Esophagus muscularis mucosa (tissue), 4 donors: ENCODE results near the gene GSG1L2. TPM values are rescaled to one million over a fixed set of nuclear protein-coding genes. Genes with fewer than 3 reads are reported as not detected.

ENCODE experiments used
- DNase-seq: peaks from one replicate; pipeline ENCODE4 v3.0.0-alpha.2; 2017; ENCODE audit errors: extremely low spot score
- H3K27ac ChIP-seq, 4 donors: fragments of 200-600 bp; sonication (generic); replicated peaks in 1 of 4; 1 replicate in 3 of 4; 2 replicates in 1 of 4; pipeline ENCODE4 v1.5.1; 2016 to 2019; ENCODE audit warnings: mild to moderate bottlenecking in 1 of 4
- H3K27me3 ChIP-seq, 4 donors: fragments of 200-600 bp; sonication (generic); one replicate each; pipeline versions ENCODE4 v1.5.1 to v1.6.0; 2016 to 2019
- H3K36me3 ChIP-seq, 4 donors: fragments of 200-600 bp; sonication (generic); one replicate each; pipeline ENCODE4 v1.5.1; 2016 to 2019
- H3K4me1 ChIP-seq, 4 donors: fragments of 200-600 bp; sonication (generic); one replicate each; pipeline ENCODE4 v1.5.1; 2016 to 2019
- H3K4me3 ChIP-seq, 4 donors: fragments of 200-600 bp; sonication (generic); 1 replicate in 2 of 4; 2 replicates in 2 of 4; pipeline ENCODE4 v1.5.1; 2016 to 2019; ENCODE audit warnings: mild to moderate bottlenecking in 4 of 4, moderate library complexity in 1 of 4
- H3K9me3 ChIP-seq, 4 donors: fragments of 200-600 bp; sonication (generic); 1 replicate in 3 of 4; 2 replicates in 1 of 4; pipeline ENCODE4 v1.5.1; 2016 to 2019
- CTCF ChIP-seq, 3 experiments: fragments of 200-600 bp in 2 of 3; fragments of 450-650 bp in 1 of 3; sonication (generic) in 2 of 3; IDR thresholded peaks; one replicate each; pipeline ENCODE4 v1.5.1; 2017 to 2019; ENCODE audit warnings: antibody characterized with exemption in 3 of 3, mild to moderate bottlenecking in 2 of 3, moderate library complexity in 1 of 3
- EP300 ChIP-seq: sonication (generic); formaldehyde crosslinking; IDR thresholded peaks from one replicate; pipeline ENCODE4 v1.6.1; 2017; ENCODE audit warnings: antibody characterized with exemption
- POLR2A ChIP-seq: fragments of 450-650 bp; IDR thresholded peaks from one replicate; pipeline ENCODE4 v1.6.1; 2017; ENCODE audit warnings: antibody characterized with exemption, moderate library complexity, mild to moderate bottlenecking, low read depth
- POLR2AphosphoS5 ChIP-seq, 2 donors: sonication (generic); formaldehyde crosslinking; IDR thresholded peaks; one replicate each; pipeline ENCODE4 v1.6.1; 2017; ENCODE audit warnings: antibody characterized with exemption in 2 of 2
- WGBS: methylation state at CpG from one replicate; pipeline ENCODE4 v1.1.5; 2018; 5-methylcytosine and 5-hydroxymethylcytosine counted together
- intact Hi-C: fragments of 100-400 bp; cut with DNase I; formaldehyde crosslinking; loops from one replicate; pipeline ENCODE4 v1.15.1; 2023
- total RNA-seq, 4 donors: library from RNA; depleted of rRNA; stranded (reverse); fragments of >200 nt; gene quantifications; one replicate each; pipeline versions ENCODE4 v1.1.0 to v1.2.1, GENCODE V29; 2016

The GSG1L2 gene
- total RNA-seq, 4 donors from 2014 or later, result not detected

- H3K4me1 ChIP-seq, result no peaks in the 10 kb centered on the region
- intact Hi-C loops, result no loop called here
- H3K4me3 ChIP-seq, result no peak overlapping the region
- H3K36me3 ChIP-seq, result peaks cover 0 to 4% (median 0%) of the 10 kb centered on the region in 4 donors
- H3K27me3 ChIP-seq, result no peaks in the 10 kb centered on the region
- no peak for TF ChIP-seq CTCF (IDR thresholded peaks at IDR 0.05)
- no peak for TF ChIP-seq POLR2AphosphoS5 (IDR thresholded peaks at IDR 0.05)
- no peak for TF ChIP-seq POLR2A
- TF ChIP-seq EP300, result no peak
- DNase-seq, result peak; percentile 66
- no peak overlapping the region for H3K27ac ChIP-seq
- 91% methylated on average over 7 of the region's 7 CpGs for WGBS
- H3K9me3 ChIP-seq, result peaks cover 0 to 10% (median 4%) of the 10 kb centered on the region in 4 donors
Observed at GRCh38 chr17:9860851-9861250, 39.0 kb upstream of the GSG1L2 start.

DNA sequence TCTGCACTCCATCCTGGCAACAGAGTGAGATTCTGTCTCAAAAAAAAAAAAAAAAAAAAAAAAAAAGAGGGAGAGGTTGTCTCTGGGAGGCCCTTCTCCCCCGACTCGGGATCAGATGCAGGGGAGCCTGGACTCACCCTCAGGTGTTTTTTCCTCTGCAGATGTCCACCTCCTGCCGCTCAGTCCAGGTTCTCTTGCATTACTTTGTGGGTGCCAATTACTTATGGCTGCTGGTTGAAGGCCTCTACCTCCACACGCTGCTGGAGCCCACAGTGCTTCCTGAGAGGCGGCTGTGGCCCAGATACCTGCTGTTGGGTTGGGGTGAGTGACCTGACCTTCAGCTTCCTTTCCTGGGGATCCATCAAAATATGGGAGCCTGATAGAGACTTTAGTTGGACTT is 37.9 kb upstream of the GSG1L2 start:
- H3K27ac ChIP-seq, result no peak overlapping the region
- peaks cover 0 to 4% (median 0%) of the 10 kb centered on the region in 4 donors for H3K36me3 ChIP-seq
- no peaks in the 10 kb centered on the region for H3K4me1 ChIP-seq
- no peak for TF ChIP-seq EP300
- TF ChIP-seq CTCF (IDR thresholded peaks at IDR 0.05), result no peak
- TF ChIP-seq POLR2A, result no peak
- TF ChIP-seq POLR2AphosphoS5 (IDR thresholded peaks at IDR 0.05), result no peak
- DNase-seq, result peak; percentile 60
- WGBS, result 87% methylated on average over 4 of the region's 5 CpGs
- peaks cover 0 to 10% (median 4%) of the 10 kb centered on the region in 4 donors for H3K9me3 ChIP-seq
- intact Hi-C loops, result no loop called here
- H3K27me3 ChIP-seq, result no peaks in the 10 kb centered on the region
- H3K4me3 ChIP-seq, result no peak overlapping the region

DNA sequence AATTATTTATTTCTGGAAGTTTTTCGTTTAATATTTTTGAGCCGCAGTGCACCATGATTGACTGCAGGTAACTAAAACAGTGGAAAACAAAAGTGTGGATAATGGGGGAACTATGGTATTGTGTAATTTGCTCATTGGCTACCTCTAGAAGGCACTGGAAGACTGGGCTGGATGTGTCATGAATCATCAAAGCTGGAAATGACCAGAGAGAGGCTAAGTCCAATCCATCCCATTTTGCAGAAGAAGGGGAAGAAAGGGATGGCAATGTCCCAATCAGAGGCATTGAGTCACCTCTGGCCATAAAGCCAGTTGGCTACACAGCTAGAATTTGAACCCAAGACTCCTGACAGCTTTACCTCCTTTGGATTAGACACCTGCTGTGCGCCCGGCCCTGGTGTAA is 33.2 kb upstream of the GSG1L2 start:
- no peak for DNase-seq
- intact Hi-C loops, result no loop called here

DNA sequence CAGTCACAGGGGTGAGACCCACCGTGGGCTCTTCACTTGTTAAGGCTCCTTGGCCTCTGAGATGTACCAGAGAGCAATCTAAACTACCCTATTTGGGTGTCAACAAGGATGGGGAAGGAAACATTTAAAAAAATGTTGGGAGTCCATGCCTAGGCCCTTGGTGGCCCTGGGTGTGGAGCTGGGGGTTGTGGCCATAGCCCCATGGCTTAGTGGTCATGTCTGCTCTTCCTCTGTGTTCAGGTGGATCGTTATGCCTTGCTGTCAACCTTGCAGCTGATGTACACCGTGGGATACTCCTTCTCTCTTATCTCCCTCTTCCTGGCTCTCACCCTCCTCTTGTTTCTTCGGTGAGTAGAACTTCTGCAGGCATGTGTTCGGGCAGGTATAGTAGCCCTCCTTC is 32.4 kb upstream of the GSG1L2 start:
- Histone ChIP-seq H3K36me3 (no peaks in the 10 kb centered on the region), H3K9me3 (no peaks in the 10 kb centered on the region), H3K27ac (no peak overlapping the region), H3K4me1 (no peaks in the 10 kb centered on the region), H3K4me3 (no peak overlapping the region), H3K27me3 (no peaks in the 10 kb centered on the region)
- WGBS, result 82% methylated on average over 5 of the region's 5 CpGs
- intact Hi-C loops, result no loop called here
- no peak for DNase-seq
- TF ChIP-seq CTCF (IDR thresholded peaks at IDR 0.05), result no peak
- no peak for TF ChIP-seq POLR2AphosphoS5 (IDR thresholded peaks at IDR 0.05)
- TF ChIP-seq EP300, result no peak
- no peak for TF ChIP-seq POLR2A

More for the DNA sequence above, 33.2 kb upstream of the GSG1L2 start:
- H3K4me3 ChIP-seq, result no peak overlapping the region
- H3K4me1 ChIP-seq, result no peaks in the 10 kb centered on the region
- H3K36me3 ChIP-seq, result no peaks in the 10 kb centered on the region
- H3K27ac ChIP-seq, result no peak overlapping the region
- TF ChIP-seq POLR2A (no peak), CTCF (IDR thresholded peaks at IDR 0.05) (no peak), EP300 (no peak), POLR2AphosphoS5 (IDR thresholded peaks at IDR 0.05) (no peak)
- H3K9me3 ChIP-seq, result peaks cover 0 to 3% (median under 1%) of the 10 kb centered on the region in 4 donors
- 69% methylated on average over 4 of the region's 4 CpGs for WGBS
- H3K27me3 ChIP-seq, result no peaks in the 10 kb centered on the region

DNA sequence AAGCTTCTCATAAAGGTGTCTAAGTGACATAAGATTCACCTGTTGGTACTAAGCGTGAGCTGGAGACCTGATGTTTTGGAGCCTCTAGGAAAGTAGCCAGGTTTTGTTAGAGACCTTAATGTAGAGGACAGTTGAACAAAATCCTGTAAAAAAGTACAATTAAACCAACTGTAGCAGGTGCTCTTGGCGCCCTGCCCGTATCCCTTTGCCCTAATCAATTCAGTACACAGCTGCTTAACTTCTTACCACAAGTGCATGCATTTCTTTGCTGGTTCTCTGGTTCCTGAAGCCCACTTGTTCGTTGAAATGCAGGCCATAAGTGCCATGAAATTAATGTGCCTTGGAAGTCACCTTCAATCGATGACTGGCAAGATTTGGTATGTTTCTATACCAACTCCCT is 28.3 kb upstream of the GSG1L2 start:
- DNase-seq, result no peak
- Histone ChIP-seq H3K27ac (no peak overlapping the region), H3K4me1 (no peaks in the 10 kb centered on the region), H3K9me3 (no peaks in the 10 kb centered on the region), H3K36me3 (no peaks in the 10 kb centered on the region), H3K27me3 (no peaks in the 10 kb centered on the region), H3K4me3 (no peak overlapping the region)
- 98% methylated on average over 5 of the region's 5 CpGs for WGBS
- TF ChIP-seq POLR2AphosphoS5 (IDR thresholded peaks at IDR 0.05) (no peak), CTCF (IDR thresholded peaks at IDR 0.05) (no peak), POLR2A (no peak)
- intact Hi-C loops, result no loop called here
